Activated CD8-positive, alpha-beta memory T cell treated with anti-CD3 and anti-CD28 coated beads for 4 hours (primary cell): ENCODE results near the gene DPEP1.

Source experiments
- DNase-seq, 2 donors: peaks; one replicate each; pipeline ENCODE4 v3.0.0-alpha.2; 2020; ENCODE audit warnings: low read depth in 2 of 2

Gene DPEP1

GRCh38 chr16:89687092-89687940 is 73.9 kb downstream of the DPEP1 start:
- no peak for DNase-seq
